Measurements from ENCODE around the gene RPP30.

- TF ChIP-seq CTCF (IDR thresholded peaks at IDR 0.05; ENCODE audit: insufficient read depth, low read length, poor library complexity, severe bottlenecking) (no peak), EZH2phosphoT487 (conservative IDR thresholded peaks at IDR 0.05; ENCODE audit: low read length) (no peak)
These were observed 57.4 kb downstream of the RPP30 start for GRCh38 chr10:90929179-90929578.

All from SU-DHL-6 (cell line).